OCI-M2 (cell line): ENCODE measurements around the gene FBXO24.
A peak's percentile ranks its signal among the peaks of the same experiment; 100 is the strongest.

Experiments
- DNase-seq: peaks from one replicate; lab custom pipeline; 2025; ENCODE audit not compliant: unreplicated experiment; lab: John Stamatoyannopoulos, UW

FBXO24 gene

DNA sequence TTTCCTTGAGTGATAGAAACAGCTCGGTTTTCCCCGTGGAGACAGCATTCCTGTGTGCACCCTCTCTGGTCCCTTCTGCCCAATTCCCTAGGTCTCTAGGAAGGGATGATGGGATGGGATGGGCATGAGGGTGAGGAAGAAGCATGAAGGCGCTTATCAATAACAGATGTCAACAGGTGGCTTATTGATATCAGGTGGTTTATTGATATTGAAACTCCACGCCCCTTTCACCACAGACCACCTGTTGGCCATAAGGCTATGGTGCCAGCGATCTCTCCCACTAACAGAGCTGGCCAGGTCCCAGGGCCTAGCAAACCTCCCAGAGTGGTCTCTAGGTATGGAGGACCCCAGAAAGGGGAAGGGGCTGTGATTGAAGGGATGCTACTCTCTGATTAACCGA is 34.1 kb downstream of the FBXO24 start:
- no peak for DNase-seq

DNA sequence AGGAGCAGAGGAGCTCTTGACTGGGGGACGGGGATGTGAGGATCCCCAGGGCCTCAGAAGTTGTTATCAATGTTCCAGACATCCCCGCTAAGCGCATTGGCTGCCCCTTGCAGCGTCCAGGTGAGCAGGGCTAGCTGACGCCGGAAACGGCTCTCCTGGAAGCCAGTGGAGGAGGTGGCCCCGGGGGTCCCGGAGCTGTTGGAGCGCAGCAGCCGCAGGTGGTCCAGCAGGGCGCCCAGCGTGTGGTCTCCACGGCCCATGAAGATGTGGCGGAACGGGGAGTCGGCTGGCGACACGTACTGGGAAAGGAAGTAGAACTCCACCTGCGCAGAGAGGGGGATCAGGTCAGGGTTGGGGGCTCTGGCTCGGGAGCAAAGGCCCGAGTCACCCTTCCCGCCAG is 34.7 kb downstream of the FBXO24 start:
- no peak for DNase-seq

- no peak for DNase-seq
Measured at GRCh38 chr7:100621554-100621953, 35.4 kb downstream of the FBXO24 start.

DNA sequence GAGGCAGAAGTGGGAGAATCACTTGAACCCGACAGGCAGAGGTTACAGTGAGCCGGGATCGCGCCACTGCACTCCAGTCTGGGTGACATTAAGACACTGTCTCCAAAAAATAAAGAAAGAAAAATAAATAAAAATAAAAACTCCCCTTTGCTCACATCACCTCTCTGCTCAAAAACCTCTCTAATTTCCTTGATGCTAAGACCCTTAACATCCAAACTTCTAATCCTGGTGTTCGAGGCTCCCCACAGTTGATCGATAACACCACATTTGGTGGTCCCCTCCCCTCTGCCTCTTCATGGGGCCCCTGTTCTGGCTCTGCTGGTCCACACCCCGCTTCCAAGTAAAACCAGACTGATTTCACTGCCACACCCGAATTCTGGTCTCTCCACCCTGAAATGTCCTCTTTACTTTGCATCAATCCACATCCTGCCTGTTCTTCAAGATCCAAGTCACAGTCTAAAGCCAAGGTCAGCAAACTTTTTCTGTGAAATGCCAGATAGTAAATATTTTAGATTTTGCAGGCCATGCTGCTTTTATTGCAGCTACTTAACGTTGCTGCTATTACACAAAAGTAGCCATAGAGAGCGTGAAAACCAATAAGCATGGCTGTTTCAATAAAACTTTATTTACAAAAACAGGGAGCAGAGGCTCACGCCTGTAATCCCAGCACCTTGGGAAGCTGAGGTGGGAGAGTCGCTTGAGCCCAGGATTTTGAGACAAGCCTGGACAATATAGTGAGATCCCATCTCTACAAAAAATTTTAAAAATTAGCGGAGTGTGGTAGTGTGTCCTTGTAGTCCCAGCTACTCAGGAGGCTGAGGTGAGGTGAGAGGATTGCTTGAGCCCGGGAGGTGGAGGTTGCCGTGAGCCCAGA is 38.1 kb downstream of the FBXO24 start:
- no peak for DNase-seq

DNA sequence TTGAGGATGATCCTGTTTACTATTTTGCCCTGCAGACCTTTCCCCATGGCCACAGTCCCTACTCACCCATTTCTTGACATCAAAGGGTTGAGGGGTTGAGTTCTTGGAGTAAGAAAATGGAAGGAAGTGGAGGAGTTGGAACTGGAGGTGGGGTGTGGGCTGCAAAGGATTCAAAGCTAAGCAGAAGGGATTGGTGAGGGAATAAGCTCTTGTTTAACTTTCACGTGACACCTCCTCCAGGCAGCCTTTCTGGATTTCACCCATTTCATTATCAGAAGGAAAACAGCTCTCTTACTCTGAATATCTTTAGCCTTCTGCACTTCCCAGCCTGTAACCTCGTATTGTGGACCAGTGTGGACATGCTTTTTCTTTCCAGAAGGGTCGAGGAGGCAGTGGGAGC is 39.9 kb downstream of the FBXO24 start:
- no peak for DNase-seq

DNA sequence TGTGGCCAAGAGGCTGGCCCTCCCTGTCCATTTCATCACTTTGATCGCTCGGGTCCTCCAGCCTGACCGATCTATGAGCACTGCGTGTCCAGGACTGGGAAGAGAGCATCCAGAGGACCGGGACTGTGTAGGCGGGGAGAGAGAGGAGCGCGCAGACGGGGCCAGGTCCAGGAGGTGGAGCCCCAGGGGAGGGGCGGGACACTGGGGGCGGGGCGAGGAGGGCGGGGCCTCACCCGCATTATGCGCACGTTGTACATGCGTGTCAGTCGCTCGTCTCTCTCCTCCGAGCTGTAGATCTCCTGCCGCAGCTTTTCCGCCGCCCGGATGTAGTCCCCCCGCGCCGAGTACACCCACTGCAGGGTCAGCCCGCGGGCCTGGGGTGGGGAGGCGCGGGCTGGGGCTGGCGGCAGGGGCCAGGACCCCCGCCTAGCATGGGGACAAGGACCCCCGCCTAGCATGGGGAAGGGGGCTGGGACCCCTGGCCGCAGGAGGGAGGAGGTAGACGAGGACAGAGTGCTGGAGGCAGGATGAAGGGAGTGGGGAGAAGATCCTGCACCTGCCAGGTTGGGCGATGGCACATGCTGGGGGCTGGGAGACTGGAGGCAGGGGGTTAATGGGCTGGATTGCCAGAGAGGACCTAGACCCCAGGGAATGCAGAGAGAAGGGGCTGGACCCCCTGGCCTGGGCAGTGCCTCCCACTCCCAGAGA is 40.6 kb downstream of the FBXO24 start:
- no peak for DNase-seq

GRCh38 chr7:100627238-100627549 is 41.1 kb downstream of the FBXO24 start:
- no peak for DNase-seq

- no peak for DNase-seq
Measured at GRCh38 chr7:100629117-100629716, 43.1 kb downstream of the FBXO24 start.

DNA sequence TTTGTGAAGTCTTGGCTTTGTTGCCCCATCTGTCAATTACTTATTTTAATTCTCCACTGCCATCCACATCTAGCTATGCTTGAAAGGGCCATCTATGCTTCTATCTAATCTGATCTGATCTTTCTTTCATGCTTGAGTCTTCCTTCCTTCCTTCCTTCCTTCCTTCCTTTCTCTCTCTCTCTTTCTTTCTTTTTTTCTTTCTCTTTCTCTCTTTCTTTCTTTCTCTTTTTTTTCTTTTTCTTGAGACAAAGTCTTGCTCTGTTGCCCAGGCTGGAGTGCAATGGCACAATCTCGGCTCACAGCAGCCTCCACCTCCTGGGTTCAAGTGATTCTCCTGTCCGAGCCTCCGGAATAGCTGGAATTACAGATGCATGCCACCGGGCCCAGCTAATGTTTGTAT is 43.9 kb downstream of the FBXO24 start:
- DNase-seq = no peak

DNA sequence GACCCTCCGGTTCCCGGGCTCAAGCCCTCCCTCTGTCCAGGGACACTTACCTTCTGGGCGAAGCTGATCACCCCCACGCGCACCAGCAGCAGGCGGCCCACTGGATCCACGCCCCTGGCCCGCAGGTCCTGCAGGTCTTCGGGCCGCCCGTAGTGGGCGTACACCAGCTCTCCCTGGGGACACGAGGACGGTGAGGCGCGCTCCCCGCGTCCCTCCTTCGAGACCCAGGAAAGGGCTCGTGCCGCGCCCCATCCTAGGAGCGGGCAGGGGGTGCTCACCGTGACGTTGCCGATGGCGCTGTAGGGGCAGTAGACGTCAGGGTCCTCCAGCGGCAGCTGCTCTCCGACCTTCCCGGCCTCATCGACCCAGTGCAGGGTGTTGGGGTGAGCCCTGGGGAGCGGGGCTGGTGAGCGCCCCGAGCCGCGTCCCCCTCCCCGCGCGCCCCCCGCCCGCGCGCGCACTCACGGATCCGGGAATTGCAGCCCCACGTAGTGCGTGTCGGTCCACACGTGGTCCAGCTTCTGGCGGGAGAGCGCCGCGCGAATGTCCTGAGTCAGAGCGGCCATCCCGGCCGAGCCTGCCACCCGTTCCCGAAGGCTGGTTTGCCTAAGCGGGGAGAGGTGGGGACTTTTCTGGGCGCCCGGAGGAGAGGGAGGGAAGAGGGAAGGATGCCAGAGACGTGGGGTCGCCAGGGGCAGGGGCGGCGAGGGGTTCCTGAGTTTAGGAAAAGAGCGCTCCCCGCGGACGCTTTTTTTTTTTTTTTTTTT is 47.0 kb downstream of the FBXO24 start:
- DNase-seq = no peak

GRCh38 chr7:100639995-100640516 is 53.9 kb downstream of the FBXO24 start:
- DNase-seq = no peak

GRCh38 chr7:100640517-100641440 is 54.7 kb downstream of the FBXO24 start:
- no peak for DNase-seq

DNA sequence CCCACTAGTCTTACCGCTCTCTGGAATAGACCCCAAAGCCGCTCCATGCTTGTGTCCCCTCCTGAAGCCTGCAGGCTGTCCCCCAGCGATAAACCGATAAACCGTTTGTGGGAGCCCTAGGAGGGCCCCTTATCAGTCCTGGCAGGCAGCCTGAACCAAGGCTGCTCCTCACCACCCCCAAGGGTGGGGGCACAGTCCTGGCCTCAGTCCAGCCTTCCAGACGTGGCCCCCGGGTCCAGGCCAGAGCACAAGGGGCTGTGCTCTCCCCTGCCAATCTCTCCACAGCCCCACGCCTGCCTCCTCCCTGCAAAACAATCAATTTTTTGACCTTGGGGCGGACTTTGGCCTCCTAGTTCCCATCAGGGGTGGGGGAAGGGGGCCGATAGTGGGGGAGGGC is 55.3 kb downstream of the FBXO24 start, which contains the start of gene TFR2:
Gene TFR2, minus strand, starts transcription at position 90 of the 397 bp plus-strand sequence. Its CDS starts 43 bp downstream, at position 47.
- peak; percentile 57 for DNase-seq

DNA sequence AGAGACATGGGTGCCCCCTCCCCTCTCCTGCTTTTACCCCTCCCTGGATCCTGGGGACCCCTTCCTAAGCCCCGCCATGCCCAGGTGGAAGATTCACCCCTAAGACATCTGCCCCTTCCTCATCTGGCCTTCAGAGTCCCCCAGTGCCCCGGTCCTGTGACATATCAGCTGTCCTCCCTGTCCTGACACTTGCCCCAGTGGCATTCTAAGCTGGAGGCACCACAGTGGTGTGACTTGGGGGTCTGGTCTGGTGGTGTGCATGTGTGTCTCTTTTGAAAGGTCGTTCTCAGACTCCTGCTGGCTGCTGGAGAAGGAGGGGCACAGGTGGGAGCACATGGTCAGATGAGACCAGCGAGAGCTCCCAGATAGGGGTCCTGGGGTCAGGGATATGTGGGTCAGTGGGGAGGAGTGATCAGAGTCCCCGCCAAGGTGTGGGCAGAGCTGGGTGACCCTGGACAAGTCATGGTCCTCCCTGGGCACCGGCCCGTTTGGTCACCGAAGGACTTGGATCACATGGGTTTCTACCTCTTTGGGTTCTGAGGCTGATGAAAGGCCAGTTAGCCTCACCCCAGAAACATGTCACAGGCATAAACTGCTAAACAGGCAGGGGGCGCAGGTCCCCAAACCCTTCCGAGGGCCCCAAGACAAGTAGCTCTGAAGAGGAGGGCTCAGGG is 55.9 kb downstream of the FBXO24 start:
- no peak for DNase-seq

DNA sequence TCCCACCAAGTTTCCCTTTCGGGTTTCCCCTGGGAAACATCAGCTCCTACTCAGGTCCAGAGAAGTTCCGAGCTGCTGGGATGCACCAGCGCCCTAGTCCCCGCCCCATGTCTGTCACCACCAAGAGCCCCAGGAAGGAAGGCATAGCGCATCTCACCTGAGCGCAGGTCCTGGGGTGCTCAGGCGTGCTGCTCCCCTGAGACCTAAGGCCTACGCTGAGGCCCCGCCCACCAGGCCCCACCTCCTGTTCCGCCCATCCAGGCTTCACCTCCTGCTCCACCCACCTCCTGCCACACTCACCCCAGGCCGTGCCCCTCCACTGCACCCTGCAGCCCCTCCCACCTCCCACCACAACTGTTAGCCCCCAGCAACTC is 56.4 kb downstream of the FBXO24 start:
- DNase-seq = no peak

- DNase-seq = no peak
Measured at GRCh38 chr7:100649826-100650565, 63.9 kb downstream of the FBXO24 start.
